ENCODE measurements around the gene PKP2.

- TF ChIP-seq CTCF (IDR thresholded peaks at IDR 0.05; ENCODE audit: poor library complexity) (no peak), EZH2 (IDR thresholded peaks at IDR 0.05; ENCODE audit: borderline replicate concordance) (no peak), EZH2phosphoT487 (IDR thresholded peaks at IDR 0.05; ENCODE audit: low read depth, severe bottlenecking, unreplicated experiment) (no peak)
Measured at GRCh38 chr12:32768518-32768917, 128.1 kb downstream of the PKP2 start.
